GM12892 (cell line): ENCODE measurements around the gene KLF13.

ENCODE experiments used
- POLR2A ChIP-seq: IDR thresholded peaks from 2 replicates; pipeline ENCODE4 v1.6.1; 2011; ENCODE audit warnings: low read depth, low read length, control low read depth
- POLR2AphosphoS5 ChIP-seq: IDR thresholded peaks from 2 replicates; pipeline ENCODE4 v1.6.1; 2011; ENCODE audit warnings: low read depth, low read length, control low read depth

DNA sequence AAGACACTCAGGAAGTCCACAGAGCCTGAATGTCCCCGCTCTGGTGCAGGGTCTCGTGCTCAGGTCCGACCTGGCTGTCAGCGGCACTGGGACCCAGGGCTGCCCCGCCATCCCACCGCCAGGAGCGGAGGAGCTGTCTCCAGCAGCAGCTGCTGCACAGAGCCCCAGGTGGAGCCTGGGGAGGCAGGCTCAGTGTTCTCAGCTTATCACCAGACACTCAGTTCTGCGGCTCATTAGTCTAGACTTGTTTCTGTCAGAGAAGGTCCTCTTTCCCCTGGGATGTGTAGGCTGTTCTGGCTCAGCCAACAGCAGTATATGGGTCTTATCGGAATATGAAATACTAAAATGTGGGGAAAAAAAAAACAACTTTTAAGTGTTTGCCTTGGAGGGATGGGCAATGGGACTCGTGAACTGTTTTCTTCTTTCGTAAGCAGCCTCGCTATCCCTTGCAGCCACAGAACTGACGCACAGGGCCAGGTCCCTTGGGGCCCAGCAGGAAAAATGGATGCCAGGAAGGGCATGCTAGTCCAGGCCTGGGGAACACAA is 75.9 kb downstream of the KLF13 start:
- no peak for TF ChIP-seq POLR2A
- no peak for TF ChIP-seq POLR2AphosphoS5
